RWPE2 (cell line): Measurements from ENCODE around the gene NUB1.
A peak's percentile ranks its signal among the peaks of the same experiment; 100 is the strongest.

Source experiments
- ATAC-seq: fragments of 200-7000 bp; cut with Tn5 transposase; 3 replicates; pipeline ENCODE4 v1.9.1; 2021; ENCODE audit warnings: low read depth
- DNase-seq: peaks from one replicate; pipeline ENCODE4 v3.0.0-alpha.2; 2020; ENCODE audit warnings: low spot score
- H3K27ac ChIP-seq: fragments of 450-650 bp; 2 replicates; pipeline ENCODE4 v1.5.1; 2017; ENCODE audit warnings: mild to moderate bottlenecking; ENCODE audit not compliant: poor library complexity, severe bottlenecking
- H3K27me3 ChIP-seq: fragments of 250-450 bp; sonication (Bioruptor Pico); 2 replicates; pipeline ENCODE4 v1.5.1; 2021; ENCODE audit warnings: mild to moderate bottlenecking, moderate library complexity; ENCODE audit not compliant: insufficient read depth, poor library complexity, severe bottlenecking
- H3K36me3 ChIP-seq: fragments of 250-450 bp; sonication (Bioruptor Pico); 2 replicates; pipeline ENCODE4 v1.5.1; 2020; ENCODE audit warnings: low read depth, mild to moderate bottlenecking, moderate library complexity
- H3K4me1 ChIP-seq: fragments of 250-450 bp; sonication (Bioruptor Pico); 2 replicates; pipeline ENCODE4 v1.5.1; 2021; ENCODE audit warnings: mild to moderate bottlenecking, moderate library complexity; ENCODE audit not compliant: insufficient read depth, poor library complexity, severe bottlenecking
- H3K4me3 ChIP-seq: fragments of 250-450 bp; sonication (Bioruptor Pico); 2 replicates; pipeline ENCODE4 v1.5.1; 2021; ENCODE audit warnings: mild to moderate bottlenecking, moderate library complexity; ENCODE audit not compliant: severe bottlenecking
- H3K9me3 ChIP-seq: fragments of 250-450 bp; sonication (Bioruptor Pico); 2 replicates; pipeline ENCODE4 v1.5.1; 2021; ENCODE audit warnings: mild to moderate bottlenecking, moderate library complexity; ENCODE audit not compliant: severe bottlenecking
- CTCF ChIP-seq: fragments of 450-650 bp; IDR thresholded peaks from one replicate; pipeline ENCODE4 v1.5.1; 2017; ENCODE audit warnings: mild to moderate bottlenecking, moderate library complexity; ENCODE audit not compliant: poor library complexity, severe bottlenecking

The NUB1 gene

GRCh38 chr7:151410405-151411390 lies 69.1 kb downstream of the NUB1 start:
- Histone ChIP-seq H3K36me3 (no peaks in the 10 kb centered on the region), H3K9me3 (no peaks in the 10 kb centered on the region), H3K27me3 (peaks cover 29% of the 10 kb centered on the region), H3K4me3 (peak overlapping the region; percentile 55), H3K27ac (no peak overlapping the region), H3K4me1 (peaks cover 6% of the 10 kb centered on the region)
- DNase-seq (peak; percentile 55), ATAC-seq (peak; percentile 77)
- no peak for TF ChIP-seq CTCF

DNA sequence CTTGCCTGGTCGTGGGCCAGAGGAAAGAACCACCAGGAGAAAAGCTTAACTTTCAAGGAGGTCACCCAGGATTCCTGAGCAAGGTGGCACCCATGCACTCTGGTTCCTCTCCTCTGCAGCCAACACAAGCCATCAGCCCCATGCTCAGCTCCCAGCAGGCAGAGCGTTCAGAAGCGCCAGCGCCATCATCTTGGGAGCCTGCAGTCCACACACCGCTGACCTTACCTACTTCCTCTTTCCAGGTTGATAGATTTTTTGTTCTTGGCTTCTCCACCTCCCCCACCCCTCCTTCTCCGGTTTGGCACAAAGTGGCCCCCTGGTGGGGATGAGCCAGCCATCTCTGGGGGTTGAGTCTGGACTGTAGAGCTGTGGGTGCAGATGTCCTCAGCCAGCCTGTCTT lies 69.9 kb downstream of the NUB1 start:
- H3K4me1 ChIP-seq: peaks cover 11% of the 10 kb centered on the region
- no peak overlapping the region for H3K4me3 ChIP-seq
- ATAC-seq (no peak), DNase-seq (no peak)
- H3K9me3 ChIP-seq: no peaks in the 10 kb centered on the region
- H3K36me3 ChIP-seq: no peaks in the 10 kb centered on the region
- no peak for TF ChIP-seq CTCF
- H3K27ac ChIP-seq: no peak overlapping the region
- H3K27me3 ChIP-seq: peaks cover 29% of the 10 kb centered on the region

GRCh38 chr7:151412318-151412717 lies 70.7 kb downstream of the NUB1 start:
- no peak overlapping the region for H3K4me3 ChIP-seq
- H3K4me1 ChIP-seq: peaks cover 11% of the 10 kb centered on the region
- H3K36me3 ChIP-seq: no peaks in the 10 kb centered on the region
- no peak for ATAC-seq
- peaks cover 29% of the 10 kb centered on the region for H3K27me3 ChIP-seq
- H3K9me3 ChIP-seq: no peaks in the 10 kb centered on the region
- TF ChIP-seq CTCF: no peak
- H3K27ac ChIP-seq: no peak overlapping the region
- DNase-seq: no peak

DNA sequence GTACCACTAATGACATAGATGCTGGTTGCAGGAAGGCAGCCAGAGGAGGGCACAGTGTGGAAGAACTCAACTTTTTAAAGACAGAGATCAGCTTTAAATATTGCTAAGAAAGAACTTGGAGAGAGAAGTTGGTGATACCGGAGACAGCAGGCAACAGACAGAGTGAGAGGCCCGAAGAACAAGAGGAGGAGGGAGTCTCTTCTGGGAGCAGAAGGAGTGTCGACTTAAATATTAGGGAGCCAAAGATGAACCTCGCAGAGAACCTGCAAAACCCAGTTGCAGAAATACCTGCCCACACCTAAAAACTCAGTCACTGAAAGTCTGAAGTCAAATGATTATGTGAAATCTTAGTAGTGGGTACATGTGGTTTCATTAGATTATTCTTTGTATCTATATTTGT lies 71.6 kb downstream of the NUB1 start:
- no peak for ATAC-seq

More for the DNA sequence above, 71.6 kb downstream of the NUB1 start:
- no peak for DNase-seq
- no peak overlapping the region for H3K4me3 ChIP-seq
- H3K36me3 ChIP-seq: no peaks in the 10 kb centered on the region
- H3K27me3 ChIP-seq: peaks cover 29% of the 10 kb centered on the region
- no peaks in the 10 kb centered on the region for H3K9me3 ChIP-seq
- no peak overlapping the region for H3K27ac ChIP-seq
- H3K4me1 ChIP-seq: peaks cover 11% of the 10 kb centered on the region
- no peak for TF ChIP-seq CTCF
